ENCODE results near the gene EME2.

The EME2 gene

DNA sequence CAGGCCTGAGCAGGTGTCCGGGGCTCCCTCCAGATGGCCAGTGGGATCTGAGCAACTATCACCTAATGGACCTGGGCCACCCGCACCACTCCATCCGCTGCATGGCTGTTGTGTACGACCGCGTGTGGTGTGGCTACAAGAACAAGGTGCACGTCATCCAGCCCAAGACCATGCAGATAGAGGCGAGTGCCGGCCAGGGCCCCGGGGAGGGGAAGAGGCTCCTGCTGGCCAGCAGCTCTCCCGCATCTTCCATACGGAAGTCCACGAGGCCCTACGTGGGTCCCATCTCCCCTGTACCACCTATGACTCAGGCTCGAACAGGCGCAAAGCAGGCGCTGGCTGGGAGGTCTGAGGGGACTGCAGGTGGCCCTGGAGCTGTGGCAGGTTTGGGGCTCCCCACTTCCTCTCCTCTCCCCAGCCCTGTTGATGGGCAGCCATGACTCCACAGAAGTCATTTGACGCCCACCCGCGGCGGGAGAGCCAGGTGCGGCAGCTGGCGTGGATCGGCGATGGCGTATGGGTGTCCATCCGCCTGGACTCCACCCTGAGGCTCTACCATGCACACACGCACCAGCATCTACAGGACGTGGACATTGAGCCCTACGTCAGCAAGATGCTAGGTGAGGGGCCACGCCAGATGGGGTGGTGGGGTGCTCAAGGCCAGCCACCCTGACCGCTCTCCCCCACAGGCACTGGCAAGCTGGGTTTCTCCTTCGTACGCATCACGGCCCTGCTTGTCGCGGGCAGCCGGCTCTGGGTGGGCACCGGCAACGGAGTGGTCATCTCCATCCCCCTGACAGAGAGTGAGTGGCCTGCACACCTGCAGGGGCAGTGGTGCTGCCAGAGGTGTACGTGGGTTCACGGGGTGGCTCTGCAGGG, 5.3 kb upstream of the EME2 start:
- DNase-seq (ENCODE audit: low spot score): no peak

DNA sequence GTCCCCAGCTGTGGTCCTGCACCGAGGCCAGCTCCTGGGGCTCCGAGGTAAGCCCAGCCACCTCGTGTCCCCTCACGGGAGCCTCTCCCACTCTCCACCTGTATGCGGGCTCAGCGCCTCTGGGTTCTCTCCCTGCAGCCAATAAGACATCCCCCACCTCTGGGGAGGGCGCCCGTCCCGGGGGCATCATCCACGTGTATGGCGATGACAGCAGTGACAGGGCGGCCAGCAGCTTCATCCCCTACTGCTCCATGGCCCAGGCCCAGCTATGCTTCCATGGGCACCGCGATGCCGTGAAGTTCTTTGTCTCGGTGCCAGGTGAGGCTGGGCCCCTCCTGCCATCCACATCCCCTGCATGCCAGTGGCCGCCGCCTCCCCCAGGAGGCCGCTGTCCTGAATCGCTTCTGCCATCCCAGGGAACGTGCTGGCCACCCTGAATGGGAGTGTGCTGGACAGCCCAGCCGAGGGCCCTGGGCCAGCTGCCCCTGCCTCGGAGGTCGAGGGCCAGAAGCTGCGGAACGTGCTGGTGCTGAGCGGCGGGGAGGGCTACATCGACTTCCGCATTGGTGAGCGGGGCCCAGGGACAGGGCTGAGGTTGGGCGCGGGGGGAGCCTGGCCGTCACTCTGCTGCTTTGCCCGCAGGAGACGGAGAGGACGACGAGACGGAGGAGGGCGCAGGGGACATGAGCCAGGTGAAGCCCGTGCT, 4.4 kb upstream of the EME2 start:
- no peak for DNase-seq (ENCODE audit: low spot score)

DNA sequence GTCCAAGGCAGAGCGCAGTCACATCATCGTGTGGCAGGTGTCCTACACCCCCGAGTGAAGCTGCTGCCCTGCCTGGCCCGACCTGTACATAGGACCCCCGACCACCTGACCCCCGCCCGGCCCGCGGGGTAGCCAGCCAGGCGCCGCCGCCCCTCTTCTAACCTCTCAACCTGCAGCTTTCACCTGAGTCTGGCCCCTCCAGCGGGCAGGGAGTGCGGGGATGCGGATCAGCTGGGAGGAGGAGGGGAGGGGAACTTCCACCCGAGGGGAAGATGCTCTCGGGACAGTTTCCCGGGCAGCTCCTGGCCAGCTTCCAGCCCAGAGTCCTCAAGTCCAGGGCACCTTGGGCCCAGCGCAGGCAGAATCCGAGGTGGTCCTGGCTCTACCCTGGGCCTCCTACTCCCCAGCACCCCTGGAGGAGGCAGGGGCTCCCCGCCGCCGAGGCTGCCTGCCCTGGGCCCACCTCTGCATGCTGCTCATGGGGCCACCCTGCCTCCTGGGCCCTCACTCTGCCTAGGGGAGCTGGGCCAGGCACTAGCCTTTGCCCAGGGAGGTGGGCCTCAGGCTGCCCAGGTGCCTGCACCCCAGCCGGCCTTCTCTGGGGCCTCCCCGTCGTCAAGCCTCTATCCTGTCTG, 3.7 kb upstream of the EME2 start:
- no peak for DNase-seq (ENCODE audit: low spot score)

DNA sequence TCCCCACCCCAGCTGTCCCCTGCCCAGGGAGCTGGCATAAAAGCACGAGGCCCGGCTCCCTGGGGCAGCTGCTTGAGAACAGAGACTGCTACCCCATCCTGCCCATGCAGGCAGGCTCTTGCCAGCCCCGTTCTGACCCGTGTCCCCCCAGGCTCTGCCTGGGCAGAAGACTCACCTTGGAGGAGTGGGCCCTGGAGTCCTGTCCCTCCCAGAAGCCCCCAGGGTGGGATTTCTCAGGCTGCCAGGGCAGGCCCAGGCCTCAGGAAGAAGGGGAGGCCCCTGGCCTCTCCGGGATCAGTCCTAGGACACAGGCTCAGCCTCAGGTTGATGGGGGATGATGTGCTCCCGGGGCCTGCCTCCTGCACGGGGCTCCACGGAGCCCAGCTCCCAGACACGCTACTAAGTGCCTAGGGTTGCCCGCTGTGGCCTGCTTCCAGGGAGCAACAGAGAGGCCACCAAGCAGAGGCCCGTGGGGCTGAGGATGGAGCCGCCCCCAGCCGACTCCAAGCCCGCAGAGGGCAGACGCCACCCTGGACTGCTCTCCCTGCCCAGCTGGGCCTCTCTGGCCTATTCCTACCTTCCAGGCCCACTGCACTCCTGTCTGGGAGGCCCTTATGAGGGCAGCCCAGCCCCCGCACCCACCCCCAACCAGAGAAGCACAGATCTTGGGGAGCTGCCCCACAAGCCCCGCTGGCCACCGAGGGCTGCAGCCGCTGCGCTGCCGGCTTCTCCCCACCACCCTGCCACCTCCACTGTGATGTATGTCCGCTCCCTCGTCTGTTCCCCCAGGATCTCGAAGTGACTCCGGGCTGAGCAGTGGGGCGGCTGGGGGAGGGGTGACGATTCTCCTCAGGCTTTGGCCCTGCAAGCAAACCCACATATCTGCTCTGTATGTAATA, 3.0 kb upstream of the EME2 start:
- no peak for DNase-seq (ENCODE audit: low spot score)

DNA sequence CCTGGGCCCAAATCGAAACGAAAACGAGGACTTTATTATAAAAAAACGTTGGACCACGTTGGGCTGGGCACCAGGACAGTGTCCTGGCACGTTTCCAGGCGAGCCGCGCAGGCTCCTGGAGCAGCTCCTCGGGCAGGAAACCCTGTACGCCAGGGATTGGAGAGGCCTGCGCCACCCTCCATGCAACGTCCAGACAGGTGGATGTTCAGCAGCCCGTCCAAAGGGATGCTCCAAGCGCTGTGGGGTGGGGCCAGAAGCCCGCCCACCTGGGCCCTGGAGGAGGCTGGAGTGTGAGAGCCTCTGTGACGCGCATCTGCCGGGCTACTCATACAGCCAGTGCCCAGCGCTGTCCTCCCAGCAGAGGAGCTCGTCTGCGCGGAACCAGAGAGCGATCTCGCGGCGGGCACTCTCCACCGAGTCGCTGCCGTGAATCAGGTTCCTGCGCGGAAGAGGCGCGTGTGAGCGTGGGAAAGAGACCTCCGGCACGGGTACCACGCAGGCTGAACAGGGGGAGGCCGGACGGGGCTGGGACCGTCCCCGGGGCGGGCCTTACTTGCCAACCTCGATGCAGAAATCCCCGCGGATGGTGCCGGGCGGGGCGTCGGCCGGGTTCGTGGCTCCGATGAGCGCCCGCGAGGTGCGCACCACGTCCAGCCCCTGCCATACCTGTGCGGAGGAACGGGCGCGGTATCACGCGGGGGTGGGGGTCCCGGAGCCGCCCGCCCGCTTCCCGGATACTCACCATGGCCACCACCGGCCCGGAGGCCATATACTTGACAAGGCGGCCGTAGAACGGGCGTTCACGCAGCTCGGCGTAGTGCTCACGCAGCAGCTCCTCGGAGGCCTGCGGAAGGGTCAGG, 2.1 kb upstream of the EME2 start:
- peak; percentile 60 for DNase-seq (ENCODE audit: low spot score)

DNA sequence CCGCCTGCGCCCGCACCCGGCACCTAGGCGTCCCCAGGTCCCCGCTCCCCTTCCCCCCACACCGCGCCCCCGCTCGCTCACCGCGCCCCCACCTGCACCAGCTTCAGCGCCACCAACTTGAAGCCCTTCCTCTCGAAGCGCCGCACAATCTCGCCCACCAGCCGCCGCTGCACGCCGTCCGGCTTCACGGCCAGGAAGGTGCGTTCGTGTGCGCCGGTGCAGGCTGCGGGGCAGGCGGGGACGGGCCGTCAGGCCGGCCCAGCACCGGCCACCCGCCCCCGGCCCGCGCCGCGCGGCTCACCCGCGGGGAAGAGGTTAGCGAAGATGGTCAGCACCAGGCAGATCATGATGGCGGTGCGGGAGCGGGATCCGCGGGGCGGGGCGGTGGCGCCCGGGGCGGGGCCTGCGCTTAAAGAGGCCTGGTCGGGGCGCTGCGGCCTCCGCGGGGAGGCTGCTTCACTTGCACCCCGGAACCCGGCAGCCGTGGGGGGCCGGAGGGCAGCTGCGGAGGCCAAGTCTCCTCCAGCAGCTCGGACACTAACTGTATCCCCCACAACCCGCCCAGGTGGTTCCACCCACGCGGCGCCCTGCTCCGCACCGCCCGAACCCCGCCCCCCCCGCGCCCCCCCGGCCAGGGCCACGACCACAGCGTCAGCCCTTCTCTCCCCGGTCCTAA, 1.3 kb upstream of the EME2 start, which contains the start of gene NME3:
NME3 (minus strand) TSS at position 356 of the 676 bp plus-strand sequence; CDS start at position 347, 9 bp downstream.
- DNase-seq (ENCODE audit: low spot score): peak; percentile 86

DNA sequence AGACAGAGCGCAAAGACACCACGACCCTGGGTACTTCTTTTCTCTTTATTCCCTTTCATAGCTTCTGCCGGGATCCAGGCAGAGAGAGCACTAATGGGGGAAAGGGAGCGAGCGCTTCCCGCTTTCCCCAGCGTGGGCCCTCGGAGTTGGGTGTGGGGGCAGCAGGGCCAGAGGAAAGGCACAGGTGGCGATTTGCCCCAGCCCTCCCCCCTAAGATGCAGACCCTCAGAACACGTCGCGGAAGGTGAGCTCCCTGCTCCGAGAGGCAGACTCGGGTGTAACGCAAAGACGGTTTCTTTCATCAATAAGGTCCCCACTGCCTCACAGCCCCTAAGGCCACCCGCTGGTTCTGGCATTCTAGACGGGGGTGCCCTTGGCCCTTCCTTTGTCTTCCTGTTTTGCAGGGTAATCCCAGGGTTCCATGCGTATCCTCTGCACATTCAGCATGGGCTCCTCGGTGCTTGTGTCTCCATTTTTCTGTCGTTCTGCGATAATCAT, 697 bp upstream of the EME2 start:
- DNase-seq (ENCODE audit: low spot score): no peak

DNA sequence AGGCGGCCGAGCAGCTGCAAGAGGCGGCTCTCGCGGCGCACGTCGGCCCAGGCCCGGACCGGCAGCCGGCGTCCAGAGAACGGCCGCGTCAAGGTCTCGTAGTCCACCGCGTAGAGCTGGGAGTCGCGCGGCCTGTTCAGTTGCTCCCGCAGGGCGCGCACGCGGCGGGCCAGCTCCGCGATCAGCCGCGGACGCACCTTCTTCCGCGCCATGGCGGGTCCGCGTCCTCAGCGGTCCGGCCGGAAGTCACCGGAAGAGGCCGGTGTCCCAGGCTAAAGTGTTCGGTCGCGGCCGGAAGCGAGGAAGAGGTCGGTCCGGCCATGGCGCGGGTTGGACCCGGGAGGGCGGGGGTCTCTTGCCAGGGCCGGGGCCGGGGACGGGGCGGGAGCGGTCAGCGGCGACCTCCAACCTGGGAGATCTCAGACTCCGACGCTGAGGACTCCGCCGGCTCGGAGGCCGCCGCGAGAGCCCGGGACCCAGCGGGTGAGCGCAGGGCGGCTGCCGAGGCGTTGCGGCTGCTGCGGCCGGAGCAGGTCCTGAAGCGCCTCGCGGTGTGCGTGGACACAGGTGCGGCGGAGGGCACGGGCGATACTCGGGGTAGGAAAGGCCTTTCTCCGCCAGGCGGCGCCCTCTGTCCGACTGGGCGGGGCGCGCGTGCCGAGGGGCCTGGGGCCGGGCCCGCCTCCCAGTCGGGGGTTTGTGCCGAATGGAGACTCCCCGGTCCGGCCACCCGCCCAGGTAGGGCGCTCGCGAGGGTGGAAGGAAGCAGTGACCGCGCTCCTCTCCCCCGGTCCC, 495 bp downstream of the EME2 start, which contains the start of gene MRPS34:
MRPS34 (minus strand) TSS at position 227 of the 795 bp plus-strand sequence; CDS start at position 212, 15 bp downstream.
- peak; percentile 87 for DNase-seq (ENCODE audit: low spot score)

DNA sequence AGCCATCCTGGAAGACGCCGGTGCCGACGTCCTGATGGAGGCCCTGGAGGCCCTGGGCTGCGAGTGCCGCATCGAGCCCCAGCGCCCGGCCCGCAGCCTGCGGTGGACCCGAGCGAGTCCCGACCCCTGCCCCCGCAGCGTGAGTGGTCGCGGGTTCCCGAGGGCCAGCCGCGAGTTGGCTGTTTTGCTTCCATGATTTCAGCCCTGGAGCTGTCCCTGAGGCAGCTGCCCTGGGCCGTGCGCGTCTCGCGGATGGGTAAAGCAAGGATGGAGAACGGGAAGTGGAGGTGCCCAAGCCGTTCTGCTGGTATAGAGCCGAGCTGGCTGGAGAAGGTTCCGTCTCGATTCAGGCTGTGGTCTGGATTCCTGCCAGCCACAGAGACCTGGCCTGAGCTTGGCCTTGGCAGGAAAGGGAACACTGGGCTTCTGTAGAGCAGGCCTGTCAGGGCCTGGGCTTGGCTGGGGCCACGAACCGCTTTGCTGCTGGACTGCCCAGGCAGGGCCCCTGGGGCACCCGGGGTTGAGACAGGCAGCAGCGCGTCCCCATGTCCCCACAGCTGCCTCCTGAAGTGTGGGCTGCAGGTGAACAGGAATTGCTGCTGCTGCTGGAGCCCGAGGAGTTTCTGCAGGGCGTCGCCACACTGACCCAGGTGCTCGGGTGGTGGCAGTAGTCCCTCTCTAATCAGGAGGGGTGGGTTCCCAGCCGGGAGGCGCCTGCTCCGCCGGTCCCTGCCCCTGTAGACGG, 1.3 kb downstream of the EME2 start:
- no peak for DNase-seq (ENCODE audit: low spot score)

DNA sequence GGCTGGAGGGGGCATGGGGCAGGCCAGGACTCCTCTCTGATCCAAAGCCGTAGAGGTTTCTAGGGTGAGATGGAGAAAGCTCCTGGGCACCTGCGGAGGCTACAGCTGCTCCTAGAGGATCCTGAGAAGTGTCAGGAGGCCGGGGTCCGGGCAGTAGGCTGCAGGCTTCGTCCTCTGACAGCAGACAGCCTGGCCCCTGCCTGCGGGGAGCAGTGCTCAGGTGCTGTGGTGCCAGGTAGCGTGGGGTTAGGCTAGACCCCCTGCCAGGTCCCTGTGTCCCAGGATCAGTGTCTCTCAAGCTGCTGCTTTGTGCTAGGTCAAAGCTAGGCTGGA, 1.8 kb downstream of the EME2 start:
- no peak for DNase-seq (ENCODE audit: low spot score)

DNA sequence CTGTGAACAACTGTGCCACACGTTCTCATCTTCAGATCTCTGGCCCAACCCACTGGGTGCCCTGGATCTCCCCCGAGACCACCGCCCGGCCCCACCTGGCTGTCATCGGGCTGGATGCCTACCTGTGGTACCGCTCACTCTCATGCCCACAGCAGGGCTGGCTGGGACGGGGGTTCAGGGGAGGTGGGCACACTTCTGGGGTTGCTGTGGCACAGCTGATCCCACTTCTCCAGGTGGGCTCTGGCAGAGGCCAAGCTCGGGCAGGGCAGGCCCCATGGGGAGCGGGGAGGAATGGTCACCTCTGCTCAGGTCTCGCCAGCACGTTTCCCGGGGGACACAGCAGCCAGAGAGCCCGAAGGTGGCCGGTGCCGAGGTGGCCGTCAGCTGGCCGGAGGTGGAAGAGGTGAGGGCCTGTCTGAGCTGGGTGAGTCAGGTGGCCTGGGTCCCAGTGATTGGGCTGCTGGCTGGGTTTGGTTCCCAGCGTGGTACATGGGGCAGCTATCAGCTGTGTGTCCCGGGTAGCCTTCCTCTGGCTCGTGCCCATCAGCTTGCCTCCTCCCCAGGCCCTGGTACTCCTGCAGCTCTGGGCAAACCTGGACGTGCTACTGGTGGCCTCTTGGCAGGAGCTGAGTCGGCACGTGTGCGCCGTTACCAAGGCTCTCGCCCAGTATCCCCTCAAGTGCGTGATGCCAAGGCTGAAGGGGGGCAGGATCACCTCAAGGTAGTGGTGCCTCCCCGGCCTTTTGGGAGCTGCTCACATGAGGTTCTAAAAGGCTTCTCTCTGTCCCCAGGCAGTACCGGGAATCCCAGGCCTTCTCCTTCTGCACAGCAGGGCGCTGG, 2.6 kb downstream of the EME2 start:
- no peak for DNase-seq (ENCODE audit: low spot score)

DNA sequence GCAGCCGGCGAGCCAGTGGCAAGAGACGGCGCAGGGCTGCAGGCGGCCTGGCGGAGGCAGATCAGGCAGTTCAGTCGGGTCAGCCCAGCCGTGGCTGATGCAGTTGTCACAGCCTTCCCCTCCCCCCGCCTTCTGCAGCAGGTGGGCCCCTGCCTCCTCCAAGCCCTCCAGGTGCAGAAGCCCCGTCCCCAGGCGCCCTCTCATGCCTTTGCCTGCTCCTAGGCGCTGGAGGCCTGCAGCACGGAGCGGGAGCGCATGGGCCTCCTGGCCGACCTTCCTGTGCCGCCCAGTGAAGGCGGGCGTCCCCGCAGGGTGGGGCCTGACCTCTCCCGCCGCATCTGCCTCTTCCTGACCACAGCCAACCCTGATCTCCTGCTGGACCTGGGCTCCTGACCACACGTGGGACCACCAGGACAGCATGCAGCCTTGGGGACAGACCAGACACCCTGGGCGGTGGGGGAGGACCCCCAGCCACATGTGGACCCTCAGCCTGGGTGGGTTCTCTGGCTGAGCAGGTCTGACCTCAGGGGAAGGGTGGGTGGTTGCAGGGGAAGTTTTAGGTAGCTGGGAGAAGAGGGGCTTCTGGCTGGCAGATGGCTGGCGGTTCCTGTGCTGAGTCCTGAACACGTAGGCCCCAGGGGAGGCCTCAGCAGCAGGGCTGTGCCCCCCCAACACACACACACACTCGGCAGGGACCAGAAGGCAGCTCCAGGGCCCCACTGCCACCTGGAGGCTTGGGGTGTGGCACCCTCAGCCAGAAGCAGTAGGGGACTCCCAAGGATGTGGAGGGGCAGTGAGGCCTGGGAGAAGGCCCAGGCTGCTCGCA, 3.4 kb downstream of the EME2 start:
- peak; percentile 69 for DNase-seq (ENCODE audit: low spot score)

DNA sequence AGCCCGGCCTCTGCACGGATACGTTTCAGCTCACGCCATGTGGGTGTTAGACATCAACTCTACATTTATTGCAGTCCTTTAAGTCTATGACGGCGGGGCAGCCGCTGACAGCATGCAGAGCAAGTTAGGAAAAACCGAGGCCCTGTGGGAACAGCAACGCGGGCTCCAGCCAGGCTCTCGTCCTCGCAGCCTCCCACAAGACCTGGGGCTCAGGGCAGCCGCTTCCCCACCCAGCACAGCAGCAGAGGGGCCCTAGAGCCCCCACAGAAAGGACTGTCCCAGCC, 4.0 kb downstream of the EME2 start:
- DNase-seq (ENCODE audit: low spot score): no peak

DNA sequence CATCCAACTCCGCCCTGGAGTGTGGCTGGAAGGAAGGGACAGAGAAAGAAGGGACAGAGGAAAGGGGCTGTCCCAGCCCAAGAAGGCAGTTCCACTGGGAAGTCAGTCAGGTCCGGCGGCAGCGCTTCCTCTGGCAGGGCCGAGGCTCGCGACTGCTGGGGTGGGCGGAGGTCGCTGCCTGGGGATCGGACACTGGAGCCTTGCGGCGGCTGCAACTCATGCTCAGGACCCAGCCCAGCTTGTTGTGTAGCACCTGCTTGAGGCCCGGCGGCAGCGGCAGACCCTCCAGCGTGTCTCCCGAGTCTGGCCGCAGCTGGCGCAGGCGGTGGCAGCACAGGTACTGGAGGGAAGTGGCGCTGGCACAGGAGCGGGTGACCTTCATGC, 4.4 kb downstream of the EME2 start:
- DNase-seq (ENCODE audit: low spot score): no peak

DNA sequence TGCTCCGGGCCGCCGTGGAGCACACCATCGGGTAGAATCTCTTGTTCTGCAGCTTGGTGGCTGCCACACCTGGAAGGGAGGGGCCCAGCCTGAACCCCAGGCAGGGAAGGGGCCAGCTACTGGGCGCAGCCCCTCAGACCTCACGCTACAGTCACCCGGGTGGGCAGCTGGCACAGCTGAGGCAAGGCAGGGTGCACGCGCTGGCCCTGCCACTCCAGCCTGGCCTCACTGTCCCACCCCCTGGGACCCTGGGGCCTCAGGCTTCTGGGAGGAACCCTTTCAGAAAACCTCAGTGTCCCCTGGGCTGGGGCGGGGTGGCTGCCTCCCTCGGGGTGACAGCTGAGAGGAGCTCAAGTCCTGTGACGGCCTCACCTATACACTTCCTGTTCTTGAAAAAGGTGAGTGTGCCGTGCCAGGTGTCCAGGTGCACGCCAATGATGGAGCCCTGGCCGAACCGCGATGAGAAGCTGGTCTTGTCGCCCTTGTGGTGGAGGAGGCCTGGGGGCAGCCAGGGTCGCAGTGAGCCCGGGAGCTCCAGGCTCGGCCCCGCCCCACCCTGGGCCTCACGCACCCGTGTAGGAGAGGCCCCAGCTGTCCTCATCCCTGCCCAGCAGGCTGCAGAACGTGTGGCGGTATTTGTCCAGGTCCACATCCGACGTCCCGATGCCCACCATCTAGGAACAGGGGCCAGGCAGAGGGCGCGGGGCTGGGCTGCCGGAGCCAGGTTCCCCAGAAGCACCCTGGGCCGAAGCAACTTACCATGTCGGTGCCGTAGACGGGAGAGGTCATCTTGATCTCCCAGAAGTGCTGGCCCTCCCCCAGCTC, 5.0 kb downstream of the EME2 start:
- no peak for DNase-seq (ENCODE audit: low spot score)

All from D341Med (cell line).